ENCODE measurements around the gene PICALM. TPM values are rescaled to one million over a fixed set of nuclear protein-coding genes. Genes with fewer than 3 reads are reported as not detected.

The PICALM gene
- total and polyA plus RNA-seq, 9 of the 15 experiments (the other 6 are each of a cell fraction or from before 2014, with no cell fraction given) = 41.3 to 990 (median 309) TPM

DNA sequence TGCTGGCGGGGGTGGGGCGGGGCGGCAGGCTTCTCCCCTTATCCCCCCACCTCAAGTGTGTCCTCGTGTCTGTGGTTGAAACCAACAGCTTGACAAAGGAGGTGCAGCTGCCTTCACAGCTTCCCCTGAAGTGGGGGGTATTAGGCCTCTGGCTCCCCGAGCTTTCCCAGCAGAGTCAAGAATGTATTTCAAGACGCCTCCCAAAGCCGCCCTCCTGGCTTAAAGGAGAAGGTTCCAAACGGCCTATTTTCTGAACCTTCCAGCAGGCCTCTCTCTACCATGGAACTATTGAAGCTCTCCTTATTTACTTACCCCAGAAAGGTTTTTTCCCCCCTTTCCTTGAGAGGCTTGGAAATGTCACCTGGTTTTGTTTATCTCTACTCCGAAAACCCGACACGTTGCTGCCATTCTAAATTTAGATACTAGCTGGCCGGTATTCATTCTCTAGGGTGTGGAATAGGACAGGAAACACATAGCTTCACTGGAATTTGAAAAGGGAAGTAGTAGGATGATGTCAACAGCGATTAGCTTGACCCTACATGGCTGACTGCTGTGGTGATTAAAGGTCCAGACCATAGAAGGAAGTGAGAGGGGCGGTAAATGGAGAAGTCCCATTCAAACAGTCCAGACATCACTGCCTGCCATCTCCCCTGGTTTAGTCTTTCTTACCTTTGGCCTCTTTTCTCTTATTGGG, 671 bp upstream of the PICALM start (continued):
- TF ChIP-seq TEAD4 (IDR thresholded peaks at IDR 0.05; ENCODE audit: low read length) (peak; percentile 84), TEAD4 (CRISPR knock-in tag; IDR thresholded peaks at IDR 0.05; ENCODE audit: borderline replicate concordance) (no peak), EHMT2 (IDR thresholded peaks at IDR 0.05) (peak; percentile 33; the same call in 1 of the 2 replicates), L3MBTL2 (IDR thresholded peaks at IDR 0.05) (peak; percentile 91), EP400 (IDR thresholded peaks at IDR 0.05) (peak; percentile 74), CEBPG (CRISPR knock-in tag; IDR thresholded peaks at IDR 0.05) (no peak), CEBPG (tag; conservative IDR thresholded peaks at IDR 0.05 in 1 of 2, IDR thresholded peaks at IDR 0.05 in 1 of 2) (no peak), MYC (IDR thresholded peaks at IDR 0.05; ENCODE audit: low read depth, low read length) (no peak; the same call in 1 of the 2 replicates), MYC (CRISPR knock-in tag; IDR thresholded peaks at IDR 0.05; ENCODE audit: borderline replicate concordance, low read depth) (peak; percentile 51; the same call in 1 of the 2 replicates), GABPB1 (CRISPR knock-in tag; IDR thresholded peaks at IDR 0.05) (0 out of 2 replicates have a peak, but pooled peaks have one; percentile 36), NELFE (IDR thresholded peaks at IDR 0.05; ENCODE audit: insufficient read depth, insufficient read length) (no peak), MEF2A (IDR thresholded peaks at IDR 0.05; ENCODE audit: control insufficient read depth, low read depth, low read length) (peak; percentile 94), PHF8 (IDR thresholded peaks at IDR 0.05; ENCODE audit: borderline replicate concordance, low read length) (peak; percentile 62; the same call in 1 of the 2 replicates), HCFC1 (IDR thresholded peaks at IDR 0.05; ENCODE audit: low read depth, low read length) (no peak; the same call in 1 of the 2 replicates), SNRNP70 (optimal IDR thresholded peaks at IDR 0.05; ENCODE audit: low read depth, low read length) (no peak), CSDE1 (IDR thresholded peaks at IDR 0.05) (0 out of 4 replicates have a peak, but pooled peaks of 1 of the 2 experiments have one; percentile 12), ZNF668 (CRISPR knock-in tag; IDR thresholded peaks at IDR 0.05) (0 out of 2 replicates have a peak, but pooled peaks have one; percentile 40), KDM5B (IDR thresholded peaks at IDR 0.05; ENCODE audit: insufficient replicate concordance, low read depth, low read length) (peak; percentile 66)
- TF ChIP-seq, protein P1, sequence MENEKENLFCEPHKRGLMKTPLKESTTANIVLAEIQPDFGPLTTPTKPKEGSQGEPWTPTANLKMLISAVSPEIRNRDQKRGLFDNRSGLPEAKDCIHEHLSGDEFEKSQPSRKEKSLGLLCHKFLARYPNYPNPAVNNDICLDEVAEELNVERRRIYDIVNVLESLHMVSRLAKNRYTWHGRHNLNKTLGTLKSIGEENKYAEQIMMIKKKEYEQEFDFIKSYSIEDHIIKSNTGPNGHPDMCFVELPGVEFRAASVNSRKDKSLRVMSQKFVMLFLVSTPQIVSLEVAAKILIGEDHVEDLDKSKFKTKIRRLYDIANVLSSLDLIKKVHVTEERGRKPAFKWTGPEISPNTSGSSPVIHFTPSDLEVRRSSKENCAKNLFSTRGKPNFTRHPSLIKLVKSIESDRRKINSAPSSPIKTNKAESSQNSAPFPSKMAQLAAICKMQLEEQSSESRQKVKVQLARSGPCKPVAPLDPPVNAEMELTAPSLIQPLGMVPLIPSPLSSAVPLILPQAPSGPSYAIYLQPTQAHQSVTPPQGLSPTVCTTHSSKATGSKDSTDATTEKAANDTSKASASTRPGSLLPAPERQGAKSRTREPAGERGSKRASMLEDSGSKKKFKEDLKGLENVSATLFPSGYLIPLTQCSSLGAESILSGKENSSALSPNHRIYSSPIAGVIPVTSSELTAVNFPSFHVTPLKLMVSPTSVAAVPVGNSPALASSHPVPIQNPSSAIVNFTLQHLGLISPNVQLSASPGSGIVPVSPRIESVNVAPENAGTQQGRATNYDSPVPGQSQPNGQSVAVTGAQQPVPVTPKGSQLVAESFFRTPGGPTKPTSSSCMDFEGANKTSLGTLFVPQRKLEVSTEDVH (IDR thresholded peaks at IDR 0.05; ENCODE audit: low read depth, partially characterized antibody) = peak; percentile 26
- TF ChIP-seq, protein P2, sequence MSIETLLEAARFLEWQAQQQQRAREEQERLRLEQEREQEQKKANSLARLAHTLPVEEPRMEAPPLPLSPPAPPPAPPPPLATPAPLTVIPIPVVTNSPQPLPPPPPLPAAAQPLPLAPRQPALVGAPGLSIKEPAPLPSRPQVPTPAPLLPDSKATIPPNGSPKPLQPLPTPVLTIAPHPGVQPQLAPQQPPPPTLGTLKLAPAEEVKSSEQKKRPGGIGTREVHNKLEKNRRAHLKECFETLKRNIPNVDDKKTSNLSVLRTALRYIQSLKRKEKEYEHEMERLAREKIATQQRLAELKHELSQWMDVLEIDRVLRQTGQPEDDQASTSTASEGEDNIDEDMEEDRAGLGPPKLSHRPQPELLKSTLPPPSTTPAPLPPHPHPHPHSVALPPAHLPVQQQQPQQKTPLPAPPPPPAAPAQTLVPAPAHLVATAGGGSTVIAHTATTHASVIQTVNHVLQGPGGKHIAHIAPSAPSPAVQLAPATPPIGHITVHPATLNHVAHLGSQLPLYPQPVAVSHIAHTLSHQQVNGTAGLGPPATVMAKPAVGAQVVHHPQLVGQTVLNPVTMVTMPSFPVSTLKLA (conservative IDR thresholded peaks at IDR 0.05) = peak; percentile 57 to 77; a peak in 2 of 4 replicates
- TF ChIP-seq, protein P3, sequence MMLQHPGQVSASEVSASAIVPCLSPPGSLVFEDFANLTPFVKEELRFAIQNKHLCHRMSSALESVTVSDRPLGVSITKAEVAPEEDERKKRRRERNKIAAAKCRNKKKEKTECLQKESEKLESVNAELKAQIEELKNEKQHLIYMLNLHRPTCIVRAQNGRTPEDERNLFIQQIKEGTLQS (IDR thresholded peaks at IDR 0.05) = peak; percentile 86
- TF ChIP-seq, protein P3 (CRISPR knock-in tag; conservative IDR thresholded peaks at IDR 0.05) = peak; percentile 62

Data from K562 (cell line).